ENCODE results near the gene MBP.

GRCh38 chr18:77023102-77023782 is 109.3 kb downstream of the MBP start:
- TF ChIP-seq, protein P1, sequence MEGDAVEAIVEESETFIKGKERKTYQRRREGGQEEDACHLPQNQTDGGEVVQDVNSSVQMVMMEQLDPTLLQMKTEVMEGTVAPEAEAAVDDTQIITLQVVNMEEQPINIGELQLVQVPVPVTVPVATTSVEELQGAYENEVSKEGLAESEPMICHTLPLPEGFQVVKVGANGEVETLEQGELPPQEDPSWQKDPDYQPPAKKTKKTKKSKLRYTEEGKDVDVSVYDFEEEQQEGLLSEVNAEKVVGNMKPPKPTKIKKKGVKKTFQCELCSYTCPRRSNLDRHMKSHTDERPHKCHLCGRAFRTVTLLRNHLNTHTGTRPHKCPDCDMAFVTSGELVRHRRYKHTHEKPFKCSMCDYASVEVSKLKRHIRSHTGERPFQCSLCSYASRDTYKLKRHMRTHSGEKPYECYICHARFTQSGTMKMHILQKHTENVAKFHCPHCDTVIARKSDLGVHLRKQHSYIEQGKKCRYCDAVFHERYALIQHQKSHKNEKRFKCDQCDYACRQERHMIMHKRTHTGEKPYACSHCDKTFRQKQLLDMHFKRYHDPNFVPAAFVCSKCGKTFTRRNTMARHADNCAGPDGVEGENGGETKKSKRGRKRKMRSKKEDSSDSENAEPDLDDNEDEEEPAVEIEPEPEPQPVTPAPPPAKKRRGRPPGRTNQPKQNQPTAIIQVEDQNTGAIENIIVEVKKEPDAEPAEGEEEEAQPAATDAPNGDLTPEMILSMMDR (conservative IDR thresholded peaks at IDR 0.05; ENCODE audit: low read depth, low read length), result no peak
- no peak for TF ChIP-seq EZH2 (IDR thresholded peaks at IDR 0.05; ENCODE audit: borderline replicate concordance, low read depth, low read length, poor library complexity, severe bottlenecking)
